HepG2 (cell line): ENCODE measurements around the gene KRCC1. TPM values are rescaled to one million over a fixed set of nuclear protein-coding genes. Genes with fewer than 3 reads are reported as not detected.

Source experiments
- ATAC-seq: fragments of 200-7000 bp; cut with Tn5 transposase; 3 replicates; pipeline ENCODE4 v1.9.1; 2020; ENCODE audit warnings: mild to moderate bottlenecking, moderate library complexity
- BruUV-seq: library from RNA; stranded (reverse); fragments of 400-500 nt; replicated peaks from 2 replicates; lab custom pipeline; 2021; lab: Mats Ljungman, UMichigan
- CTCF ChIA-PET: fragments of 300-600 bp; formaldehyde crosslinking; extraction: SDS; loops from one replicate; lab custom pipeline; 2021; ENCODE audit warnings: low total read pairs, inconsistent platforms, low intra/inter-chr PET ratio; lab: Yijun Ruan, JAX
- POLR2A ChIA-PET: fragments of 350-600 bp; sonication (Branson Sonifier 250); formaldehyde crosslinking; loops from one replicate; lab custom pipeline; 2020; ENCODE audit warnings: antibody characterized with exemption, inconsistent platforms; lab: Yijun Ruan, JAX
- DNase-seq: peaks from one replicate; pipeline ENCODE4 v3.0.0-alpha.2; 2015; ENCODE audit warnings: low spot score
- FAIRE-seq: peaks from 3 replicates; lab custom pipeline; 2011; peaks lifted over from hg19 to GRCh38; lab: Jason Lieb, UNC
- H2AFZ ChIP-seq: one replicate; pipeline ENCODE4 v1.6.1; 2011; ENCODE audit warnings: low read length, inconsistent platforms
- H3K27ac ChIP-seq: fragments of 300-600 bp; 3 replicates; pipeline ENCODE4 v1.8.0; 2011; ENCODE audit warnings: mixed run types, mild to moderate bottlenecking, mixed read lengths, low read length, inconsistent platforms; ENCODE audit not compliant: insufficient read depth; ENCODE audit errors: extremely low read length
- H3K27me3 ChIP-seq, 2 experiments: fragments of 200-600 bp in 1 of 2; 2 replicates in 1 of 2; 3 replicates in 1 of 2; pipeline versions ENCODE4 v1.6.0 to v1.8.0; 2011; ENCODE audit warnings: low read length in 2 of 2, mild to moderate bottlenecking in 2 of 2, moderate library complexity in 2 of 2, inconsistent platforms in 1 of 2; ENCODE audit not compliant: insufficient read depth in 2 of 2, control insufficient read depth in 1 of 2
- H3K36me3 ChIP-seq, 2 experiments: fragments of 200-600 bp in 1 of 2; replicated peaks in 1 of 2; 2 replicates in 1 of 2; 3 replicates in 1 of 2; pipeline versions ENCODE4 v1.5.1 to v1.8.0; 2011; ENCODE audit warnings: low read length in 2 of 2, inconsistent platforms in 1 of 2; ENCODE audit not compliant: insufficient read depth in 2 of 2, control insufficient read depth in 1 of 2
- H3K4me1 ChIP-seq: 2 replicates; pipeline ENCODE4 v1.5.1; 2012; ENCODE audit warnings: low read length, inconsistent platforms; ENCODE audit not compliant: insufficient read depth
- H3K4me2 ChIP-seq: 2 replicates; pipeline ENCODE4 v1.6.0; 2011; ENCODE audit warnings: low read depth, low read length, inconsistent platforms
- H3K4me3 ChIP-seq, 3 experiments: fragments of 200-600 bp in 1 of 3; sonication (generic), shearing (Covaris generic) in 1 of 3; replicated peaks in 1 of 3; 2 replicates each; pipeline ENCODE4 v1.5.1; 2011 to 2016; ENCODE audit warnings: low read length in 3 of 3, inconsistent platforms in 2 of 3, low read depth in 2 of 3, mild to moderate bottlenecking in 2 of 3, control low read depth in 1 of 3, mixed read lengths in 1 of 3; ENCODE audit not compliant: insufficient read depth in 1 of 3
- H3K79me2 ChIP-seq: one replicate; pipeline ENCODE4 v1.6.1; 2011; ENCODE audit warnings: low read length, inconsistent platforms; ENCODE audit not compliant: insufficient read depth
- H3K9ac ChIP-seq: 2 replicates; pipeline ENCODE4 v1.6.0; 2011; ENCODE audit warnings: mild to moderate bottlenecking, low read depth, low read length, inconsistent platforms; ENCODE audit not compliant: insufficient read depth
- H3K9me3 ChIP-seq: 2 replicates; pipeline ENCODE4 v1.5.1; 2012; ENCODE audit warnings: mild to moderate bottlenecking, low read length
- H4K20me1 ChIP-seq: 2 replicates; pipeline ENCODE4 v1.6.0; 2011; ENCODE audit warnings: inconsistent platforms, mild to moderate bottlenecking, low read length, moderate library complexity; ENCODE audit not compliant: insufficient read depth
- NFYC ChIP-seq: IDR thresholded peaks from 2 replicates; pipeline ENCODE4 v1.6.1; 2016; ENCODE audit warnings: missing genetic modification reagents, missing compliant biosample characterization
- WGBS: methylation state at CpG from one replicate; pipeline ENCODE4 v1.1.6; 2017; ENCODE audit warnings: low lambda C conversion rate; 5-methylcytosine and 5-hydroxymethylcytosine counted together
- in situ Hi-C: cut with HindIII; loops from 2 replicates; pipeline ENCODE4 v1.10.0; 2017; ENCODE audit warnings: low pct_unique_long_range_greater_than_20kb; ENCODE audit not compliant: extremely low pct_ligation_motif_present
- intact Hi-C: fragments of 100-400 bp; cut with micrococcal nuclease; formaldehyde crosslinking; loops from one replicate; pipeline ENCODE4 v1.10.0; 2022; ENCODE audit not compliant: unreplicated experiment
- polyA plus RNA-seq, 8 experiments: library from polyadenylated mRNA; depleted of rRNA in 3 of 8; stranded (reverse) in 7 of 8; unstranded in 1 of 8; fragments of >200 nt; fragmentation: Illumina TruSeq in 4 of 8; extraction: Trizol in 4 of 8; gene quantifications; 2 replicates each; pipeline versions ENCODE4 v1.2.1 to v1.2.3, GENCODE V29; 2011 to 2016; ENCODE audit warnings: low read depth in 4 of 8, missing spikeins in 1 of 8, mixed read lengths in 1 of 8; ENCODE audit not compliant: insufficient read depth in 1 of 8
- total RNA-seq, 5 experiments: library from RNA; depleted of rRNA; stranded (reverse); fragments of >200 nt; fragmentation: Illumina TruSeq; extraction: Trizol; gene quantifications; 2 replicates each; pipeline ENCODE4 v1.2.3, GENCODE V29; 2016; ENCODE audit warnings: low read depth in 1 of 5
- TF ChIP-seq, protein P1 (sequence below): IDR thresholded peaks from 2 replicates; pipeline ENCODE4 v1.6.1; 2016
- TF ChIP-seq, protein P2 (sequence below): sonication (generic); formaldehyde crosslinking; IDR thresholded peaks from 2 replicates; pipeline ENCODE4 v1.9.0; 2021; ENCODE audit warnings: missing genetic modification reagents, borderline replicate concordance
- TF ChIP-seq, protein P3 (sequence below): IDR thresholded peaks from 2 replicates; pipeline ENCODE4 v1.6.1; 2018; ENCODE audit warnings: missing genetic modification reagents
- TF ChIP-seq, protein P4 (sequence below): sonication (generic); formaldehyde crosslinking; IDR thresholded peaks from 2 replicates; pipeline ENCODE4 v1.9.0; 2021; ENCODE audit warnings: mild to moderate bottlenecking, missing genetic modification reagents

Gene KRCC1
- total and polyA plus RNA-seq, 2 of the 13 experiments (the other 11 are each of a cell fraction or from before 2014, with no cell fraction given) = 6.5 to 7.7 TPM

DNA sequence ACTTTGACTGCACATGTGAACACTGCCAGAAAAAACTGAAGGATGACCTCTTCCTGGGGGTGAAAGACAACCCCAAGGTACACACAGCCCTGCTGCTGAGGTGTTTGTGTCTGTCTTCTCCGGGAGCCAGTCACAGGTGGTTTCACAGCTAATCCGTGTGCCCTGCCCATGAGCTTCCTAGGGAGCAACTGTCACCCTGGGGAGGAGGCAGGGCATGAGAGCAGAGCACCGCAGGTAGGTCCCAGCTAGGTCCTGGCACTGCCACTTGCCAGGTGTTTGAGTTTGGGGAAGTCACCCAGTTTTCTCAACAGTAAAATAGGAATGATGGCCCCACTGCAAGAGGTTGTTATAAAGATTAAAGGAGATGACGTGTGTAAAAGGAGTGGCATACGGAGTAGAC lies 41.1 kb upstream of the KRCC1 start:
- Histone ChIP-seq H3K36me3 (no peaks in the 10 kb centered on the region), H3K9me3 (no peaks in the 10 kb centered on the region), H3K27ac (no peak overlapping the region), H2AFZ (no peak overlapping the region), H3K9ac (no peak overlapping the region), H3K79me2 (no peaks in the 10 kb centered on the region), H3K27me3 (peaks cover 3 to 32% of the 10 kb centered on the region in 2 experiments; a peak in 3 of 5 replicates), H4K20me1 (no peaks in the 10 kb centered on the region), H3K4me1 (peaks cover 7% of the 10 kb centered on the region), H3K4me2 (no peak overlapping the region), H3K4me3 (no peak overlapping the region)
- CTCF ChIA-PET = interaction anchor here (1.1 kb wide), 1 partner anchor 63 kb away, joined by 3 read pairs; no protein-coding TSS in a partner anchor
- no TSS peak for BruUV-seq
- POLR2A ChIA-PET = no interaction called here
- intact Hi-C loops = loop anchor here (2.0 kb wide), 1 partner anchor 64 kb away; no protein-coding TSS in a partner anchor
- FAIRE-seq (no peak), DNase-seq (no peak), ATAC-seq (no peak)
- 50% methylated on average over 5 of the region's 5 CpGs for WGBS
- TF ChIP-seq, protein P1, sequence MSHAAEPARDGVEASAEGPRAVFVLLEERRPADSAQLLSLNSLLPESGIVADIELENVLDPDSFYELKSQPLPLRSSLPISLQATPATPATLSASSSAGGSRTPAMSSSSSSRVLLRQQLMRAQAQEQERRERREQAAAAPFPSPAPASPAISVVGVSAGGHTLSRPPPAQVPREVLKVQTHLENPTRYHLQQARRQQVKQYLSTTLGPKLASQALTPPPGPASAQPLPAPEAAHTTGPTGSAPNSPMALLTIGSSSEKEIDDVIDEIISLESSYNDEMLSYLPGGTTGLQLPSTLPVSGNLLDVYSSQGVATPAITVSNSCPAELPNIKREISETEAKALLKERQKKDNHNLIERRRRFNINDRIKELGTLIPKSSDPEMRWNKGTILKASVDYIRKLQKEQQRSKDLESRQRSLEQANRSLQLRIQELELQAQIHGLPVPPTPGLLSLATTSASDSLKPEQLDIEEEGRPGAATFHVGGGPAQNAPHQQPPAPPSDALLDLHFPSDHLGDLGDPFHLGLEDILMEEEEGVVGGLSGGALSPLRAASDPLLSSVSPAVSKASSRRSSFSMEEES (CRISPR knock-in tag) = no peak
- TF ChIP-seq, protein P2, sequence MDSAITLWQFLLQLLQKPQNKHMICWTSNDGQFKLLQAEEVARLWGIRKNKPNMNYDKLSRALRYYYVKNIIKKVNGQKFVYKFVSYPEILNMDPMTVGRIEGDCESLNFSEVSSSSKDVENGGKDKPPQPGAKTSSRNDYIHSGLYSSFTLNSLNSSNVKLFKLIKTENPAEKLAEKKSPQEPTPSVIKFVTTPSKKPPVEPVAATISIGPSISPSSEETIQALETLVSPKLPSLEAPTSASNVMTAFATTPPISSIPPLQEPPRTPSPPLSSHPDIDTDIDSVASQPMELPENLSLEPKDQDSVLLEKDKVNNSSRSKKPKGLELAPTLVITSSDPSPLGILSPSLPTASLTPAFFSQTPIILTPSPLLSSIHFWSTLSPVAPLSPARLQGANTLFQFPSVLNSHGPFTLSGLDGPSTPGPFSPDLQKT (CRISPR knock-in tag) = no peak
- TF ChIP-seq NFYC (CRISPR knock-in tag) = no peak
- TF ChIP-seq, protein P3, sequence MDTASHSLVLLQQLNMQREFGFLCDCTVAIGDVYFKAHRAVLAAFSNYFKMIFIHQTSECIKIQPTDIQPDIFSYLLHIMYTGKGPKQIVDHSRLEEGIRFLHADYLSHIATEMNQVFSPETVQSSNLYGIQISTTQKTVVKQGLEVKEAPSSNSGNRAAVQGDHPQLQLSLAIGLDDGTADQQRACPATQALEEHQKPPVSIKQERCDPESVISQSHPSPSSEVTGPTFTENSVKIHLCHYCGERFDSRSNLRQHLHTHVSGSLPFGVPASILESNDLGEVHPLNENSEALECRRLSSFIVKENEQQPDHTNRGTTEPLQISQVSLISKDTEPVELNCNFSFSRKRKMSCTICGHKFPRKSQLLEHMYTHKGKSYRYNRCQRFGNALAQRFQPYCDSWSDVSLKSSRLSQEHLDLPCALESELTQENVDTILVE = no peak
- TF ChIP-seq, protein P4, sequence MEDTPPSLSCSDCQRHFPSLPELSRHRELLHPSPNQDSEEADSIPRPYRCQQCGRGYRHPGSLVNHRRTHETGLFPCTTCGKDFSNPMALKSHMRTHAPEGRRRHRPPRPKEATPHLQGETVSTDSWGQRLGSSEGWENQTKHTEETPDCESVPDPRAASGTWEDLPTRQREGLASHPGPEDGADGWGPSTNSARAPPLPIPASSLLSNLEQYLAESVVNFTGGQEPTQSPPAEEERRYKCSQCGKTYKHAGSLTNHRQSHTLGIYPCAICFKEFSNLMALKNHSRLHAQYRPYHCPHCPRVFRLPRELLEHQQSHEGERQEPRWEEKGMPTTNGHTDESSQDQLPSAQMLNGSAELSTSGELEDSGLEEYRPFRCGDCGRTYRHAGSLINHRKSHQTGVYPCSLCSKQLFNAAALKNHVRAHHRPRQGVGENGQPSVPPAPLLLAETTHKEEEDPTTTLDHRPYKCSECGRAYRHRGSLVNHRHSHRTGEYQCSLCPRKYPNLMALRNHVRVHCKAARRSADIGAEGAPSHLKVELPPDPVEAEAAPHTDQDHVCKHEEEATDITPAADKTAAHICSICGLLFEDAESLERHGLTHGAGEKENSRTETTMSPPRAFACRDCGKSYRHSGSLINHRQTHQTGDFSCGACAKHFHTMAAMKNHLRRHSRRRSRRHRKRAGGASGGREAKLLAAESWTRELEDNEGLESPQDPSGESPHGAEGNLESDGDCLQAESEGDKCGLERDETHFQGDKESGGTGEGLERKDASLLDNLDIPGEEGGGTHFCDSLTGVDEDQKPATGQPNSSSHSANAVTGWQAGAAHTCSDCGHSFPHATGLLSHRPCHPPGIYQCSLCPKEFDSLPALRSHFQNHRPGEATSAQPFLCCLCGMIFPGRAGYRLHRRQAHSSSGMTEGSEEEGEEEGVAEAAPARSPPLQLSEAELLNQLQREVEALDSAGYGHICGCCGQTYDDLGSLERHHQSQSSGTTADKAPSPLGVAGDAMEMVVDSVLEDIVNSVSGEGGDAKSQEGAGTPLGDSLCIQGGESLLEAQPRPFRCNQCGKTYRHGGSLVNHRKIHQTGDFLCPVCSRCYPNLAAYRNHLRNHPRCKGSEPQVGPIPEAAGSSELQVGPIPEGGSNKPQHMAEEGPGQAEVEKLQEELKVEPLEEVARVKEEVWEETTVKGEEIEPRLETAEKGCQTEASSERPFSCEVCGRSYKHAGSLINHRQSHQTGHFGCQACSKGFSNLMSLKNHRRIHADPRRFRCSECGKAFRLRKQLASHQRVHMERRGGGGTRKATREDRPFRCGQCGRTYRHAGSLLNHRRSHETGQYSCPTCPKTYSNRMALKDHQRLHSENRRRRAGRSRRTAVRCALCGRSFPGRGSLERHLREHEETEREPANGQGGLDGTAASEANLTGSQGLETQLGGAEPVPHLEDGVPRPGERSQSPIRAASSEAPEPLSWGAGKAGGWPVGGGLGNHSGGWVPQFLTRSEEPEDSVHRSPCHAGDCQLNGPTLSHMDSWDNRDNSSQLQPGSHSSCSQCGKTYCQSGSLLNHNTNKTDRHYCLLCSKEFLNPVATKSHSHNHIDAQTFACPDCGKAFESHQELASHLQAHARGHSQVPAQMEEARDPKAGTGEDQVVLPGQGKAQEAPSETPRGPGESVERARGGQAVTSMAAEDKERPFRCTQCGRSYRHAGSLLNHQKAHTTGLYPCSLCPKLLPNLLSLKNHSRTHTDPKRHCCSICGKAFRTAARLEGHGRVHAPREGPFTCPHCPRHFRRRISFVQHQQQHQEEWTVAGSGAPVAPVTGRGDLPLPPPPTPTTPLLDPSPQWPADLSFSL = no peak
- in situ Hi-C loops = no loop called here
